Lung (tissue), 12 donors: ENCODE data around the gene DNASE1L2. TPM values are rescaled to one million over a fixed set of nuclear protein-coding genes. Genes with fewer than 3 reads are reported as not detected.

Experiments used
- ATAC-seq: fragments of 200-7000 bp; cut with Tn5 transposase; one replicate; pipeline ENCODE4 v1.9.1; 2020; ENCODE audit warnings: moderate number of reproducible peaks; ENCODE audit not compliant: insufficient read depth, low FRiP score
- DNase-seq, 3 donors: peaks; one replicate each; pipeline ENCODE4 v3.0.0-alpha.2; 2013 to 2017
- H3K27ac ChIP-seq, 2 donors: one replicate each; pipeline ENCODE4 v1.5.1; 2013; ENCODE audit warnings: mild to moderate bottlenecking in 2 of 2, moderate library complexity in 2 of 2, control low read depth in 1 of 2, inconsistent platforms in 1 of 2, low read depth in 1 of 2, low read length in 1 of 2
- H3K27me3 ChIP-seq, 3 donors: one replicate each; pipeline ENCODE4 v1.5.1; 2013; ENCODE audit warnings: low read length in 2 of 3; ENCODE audit not compliant: control insufficient read depth in 3 of 3, insufficient read depth in 3 of 3
- H3K36me3 ChIP-seq, 4 donors: one replicate each; pipeline ENCODE4 v1.5.1; 2013; ENCODE audit warnings: low read length in 4 of 4, mild to moderate bottlenecking in 1 of 4, moderate library complexity in 1 of 4; ENCODE audit not compliant: control insufficient read depth in 4 of 4, insufficient read depth in 4 of 4
- H3K4me1 ChIP-seq, 5 donors: one replicate each; pipeline ENCODE4 v1.5.1; 2013; ENCODE audit warnings: low read length in 5 of 5, mild to moderate bottlenecking in 2 of 5, moderate library complexity in 1 of 5; ENCODE audit not compliant: control insufficient read depth in 5 of 5, insufficient read depth in 5 of 5
- H3K4me3 ChIP-seq: one replicate; pipeline ENCODE4 v1.5.1; 2013; ENCODE audit warnings: mild to moderate bottlenecking, control low read depth, moderate library complexity
- H3K9ac ChIP-seq, 2 donors: one replicate each; pipeline ENCODE4 v1.5.1; 2013; ENCODE audit warnings: low read length in 2 of 2, control low read depth in 1 of 2; ENCODE audit not compliant: insufficient read depth in 1 of 2
- H3K9me3 ChIP-seq, 4 donors: one replicate each; pipeline ENCODE4 v1.5.1; 2013; ENCODE audit warnings: low read length in 3 of 4, mild to moderate bottlenecking in 1 of 4, moderate library complexity in 1 of 4; ENCODE audit not compliant: control insufficient read depth in 4 of 4, insufficient read depth in 3 of 4
- CTCF ChIP-seq: IDR thresholded peaks from 2 replicates; pipeline ENCODE4 v1.5.1; 2012; ENCODE audit warnings: mild to moderate bottlenecking; ENCODE audit errors: control extremely low read depth, extremely low read depth
- WGBS, 2 donors: extraction: QIAGEN DNeasy Blood & Tissue Kit; methylation state at CpG; one replicate each; pipeline ENCODE4 v1.1.7; 2013; 5-methylcytosine and 5-hydroxymethylcytosine counted together
- polyA plus RNA-seq, 2 donors: library from polyadenylated mRNA; stranded (reverse); fragments of 200-250 nt; gene quantifications; one replicate each; pipeline ENCODE4 v1.2.1, GENCODE V29; 2013
- total RNA-seq, 2 donors: library from RNA; depleted of rRNA in 1 of 2; stranded (reverse); fragments of >200 nt in 1 of 2; gene quantifications; one replicate each; pipeline ENCODE4 v1.2.1, GENCODE V29; 2014 to 2021
- donor health status: control.
- donor health status: control.
- donor health status: Bipolar disorder and iron deficiency.
- donor health status: healthy.
- donor health status: DM: yes; HTN: yes; CAD: no.

The DNASE1L2 gene
- total and polyA plus RNA-seq, 4 donors: 0.65 to 1.0 (median 0.70) TPM

GRCh38 chr16:2212362-2213324 lies 23.6 kb upstream of the DNASE1L2 start:
- Histone ChIP-seq H3K9ac (no peak overlapping the region), H3K27me3 (no peaks in the 10 kb centered on the region), H3K27ac (peak overlapping the region; percentile 76 to 95), H3K4me1 (peaks cover 0 to 20% (median 9%) of the 10 kb centered on the region in 5 donors), H3K36me3 (peaks cover 0 to 25% (median 4%) of the 10 kb centered on the region in 4 donors), H3K4me3 (no peak overlapping the region), H3K9me3 (no peaks in the 10 kb centered on the region)
- DNase-seq (no peak), ATAC-seq (no peak)
- WGBS, 2 donors: 49 to 61% methylated on average over 19 of the region's 19 CpGs
- TF ChIP-seq CTCF: no peak

GRCh38 chr16:2213817-2214718 lies 22.2 kb upstream of the DNASE1L2 start:
- Histone ChIP-seq H3K9ac (peak overlapping the region in 1 of 2 donors; percentile 47), H3K9me3 (no peaks in the 10 kb centered on the region), H3K27me3 (no peaks in the 10 kb centered on the region), H3K4me3 (peak overlapping the region; percentile 81), H3K4me1 (peaks cover 0 to 20% (median 9%) of the 10 kb centered on the region in 5 donors), H3K27ac (peak overlapping the region; percentile 95), H3K36me3 (peaks cover 0 to 11% (median 2%) of the 10 kb centered on the region in 4 donors)
- no peak for TF ChIP-seq CTCF
- 1% methylated on average over 80 to 98 of the region's 98 CpGs for WGBS, 2 donors
- no peak for DNase-seq
- ATAC-seq: no peak

- Histone ChIP-seq H3K9ac (peak within 1 kb of the TSS; percentile 11 to 69), H3K36me3 (peaks cover 0 to 5% (median 0%) of the 10 kb centered on the region in 4 donors), H3K9me3 (no peaks in the 10 kb centered on the region), H3K27me3 (no peaks in the 10 kb centered on the region), H3K4me1 (peaks cover 0 to 20% (median 9%) of the 10 kb centered on the region in 5 donors), H3K27ac (peak within 1 kb of the TSS; percentile 95 to 98), H3K4me3 (peak within 1 kb of the TSS; percentile 81)
- WGBS, 2 donors: 0% methylated on average over 46 to 48 of the region's 48 CpGs
- ATAC-seq: peak; percentile 93
- no peak for DNase-seq
- no peak for TF ChIP-seq CTCF
Measured at GRCh38 chr16:2214719-2214968, 21.6 kb upstream of the DNASE1L2 start, which contains the start of gene PGP. TSS of gene PGP (minus strand) at chr16:2214840. CDS start at chr16:2214777, 63 bp downstream.
